GM19468 (cell line): ENCODE results near the gene CTDSPL2.
"Not testable (repeated sequence)": the region's sequence is repeated elsewhere in the genome, so short reads cannot be mapped to it uniquely, and the experiment has no call there.

Source experiments
- ATAC-seq: cut with Tn5 transposase; IDR thresholded peaks from one replicate; pipeline ENCODE4 v1.9.1; 2021; ENCODE audit warnings: mild to moderate bottlenecking, moderate library complexity, moderate number of reproducible peaks; ENCODE audit not compliant: unreplicated experiment; ENCODE audit errors: extremely low read depth

The CTDSPL2 gene

DNA sequence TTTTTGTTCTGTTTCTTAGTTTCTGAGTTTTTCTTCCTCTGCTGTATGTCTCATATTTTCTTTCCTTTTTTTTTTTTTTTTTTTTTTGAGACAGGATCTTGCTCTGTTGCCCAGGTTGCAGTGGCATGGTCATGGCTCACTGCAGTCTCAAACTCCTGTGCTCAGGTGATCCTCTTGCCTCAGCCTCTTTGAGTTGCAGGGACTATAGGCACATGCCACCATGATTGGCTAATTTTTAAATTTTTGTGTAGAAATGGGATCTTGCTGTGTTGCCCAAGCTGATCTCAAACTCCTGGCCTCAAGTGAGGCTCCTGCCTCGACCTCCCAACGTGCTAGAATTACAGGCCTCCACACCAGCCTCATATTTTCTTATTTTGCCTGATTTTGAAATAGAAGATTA is 51.9 kb downstream of the CTDSPL2 start:
- no peak for ATAC-seq

GRCh38 chr15:44482090-44482489 is 54.7 kb downstream of the CTDSPL2 start:
- no peak for ATAC-seq

- no peak for ATAC-seq
These were observed 58.5 kb downstream of the CTDSPL2 start for GRCh38 chr15:44485880-44486279.

DNA sequence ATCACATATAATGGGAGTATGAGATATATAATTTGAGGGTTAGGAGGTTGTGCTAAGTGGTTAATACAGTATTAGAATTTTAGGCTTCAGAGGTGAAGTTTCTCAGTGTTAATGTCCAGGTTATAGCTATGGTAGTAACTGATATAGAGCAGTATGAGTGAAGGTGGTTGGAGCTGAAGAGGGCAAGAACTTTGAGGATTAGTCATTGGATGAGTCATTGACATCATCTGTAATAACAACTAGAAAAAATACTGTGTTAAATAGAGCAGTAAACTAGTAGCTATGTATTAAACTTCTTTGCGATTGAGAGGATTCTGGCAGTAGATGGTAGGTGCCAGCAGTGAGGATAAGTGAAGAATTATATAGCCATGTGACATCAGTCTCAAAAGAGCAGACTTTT is 62.0 kb downstream of the CTDSPL2 start:
- no peak for ATAC-seq

DNA sequence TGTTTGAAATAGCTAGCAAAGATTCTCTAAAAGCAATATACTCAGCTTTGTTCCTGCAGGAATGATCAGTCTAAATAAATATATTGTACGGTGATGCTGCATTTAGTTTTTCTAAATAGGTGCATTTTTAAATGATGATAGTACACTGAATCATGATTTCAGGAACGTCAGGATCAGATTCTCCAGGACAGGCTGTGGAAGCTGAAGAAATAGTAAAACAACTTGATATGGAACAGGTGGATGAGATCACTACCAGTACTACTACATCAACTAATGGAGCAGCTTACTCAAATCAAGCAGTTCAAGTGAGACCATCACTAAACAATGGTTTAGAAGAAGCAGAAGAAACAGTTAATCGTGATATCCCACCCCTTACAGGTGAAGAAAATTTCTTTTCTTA is 63.2 kb downstream of the CTDSPL2 start:
- ATAC-seq = no peak

GRCh38 chr15:44492040-44492439 is 64.6 kb downstream of the CTDSPL2 start:
- no peak for ATAC-seq

GRCh38 chr15:44492672-44493071 is 65.2 kb downstream of the CTDSPL2 start:
- no peak for ATAC-seq

DNA sequence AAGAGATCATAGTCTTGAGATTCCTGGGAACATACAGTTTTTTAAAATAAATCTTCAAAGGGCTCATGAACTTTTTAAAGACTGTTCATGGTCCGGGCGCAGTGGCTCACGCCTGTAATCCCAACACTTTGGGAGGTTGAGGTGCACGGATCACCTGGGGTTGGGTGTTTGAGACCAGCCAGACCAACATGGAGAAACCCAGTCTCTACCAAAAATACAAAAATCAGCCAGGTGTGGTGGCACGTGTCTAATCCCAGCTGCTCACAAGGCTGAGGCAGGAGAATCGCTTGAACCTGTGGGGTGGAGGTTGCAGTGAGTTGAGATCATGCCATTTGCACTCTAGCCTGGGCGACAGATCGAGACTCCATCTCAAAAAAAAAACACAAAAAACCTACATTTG is 68.1 kb downstream of the CTDSPL2 start:
- no peak for ATAC-seq

- ATAC-seq = no peak
These were observed 73.1 kb downstream of the CTDSPL2 start for GRCh38 chr15:44500555-44500954.

GRCh38 chr15:44501768-44502366 is 74.4 kb downstream of the CTDSPL2 start:
- no peak for ATAC-seq

DNA sequence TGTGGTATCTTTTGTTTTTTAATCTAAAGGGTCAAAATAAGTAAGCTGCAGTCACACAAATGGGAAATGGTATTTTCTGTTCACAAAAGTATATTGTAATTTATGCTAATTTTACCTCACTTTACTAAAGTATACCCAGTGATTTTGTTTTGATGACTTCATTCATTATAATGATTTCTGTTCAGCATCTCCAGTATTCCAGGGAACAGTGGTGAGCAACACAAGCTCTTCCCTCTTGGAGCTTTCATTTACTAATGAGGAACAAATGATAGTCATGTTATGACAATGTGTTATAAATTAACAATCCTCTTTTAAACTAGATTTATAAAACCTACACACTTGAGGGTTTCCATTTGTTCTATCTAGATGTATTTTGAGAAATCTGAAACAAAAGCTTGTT is 89.0 kb downstream of the CTDSPL2 start:
- ATAC-seq = no peak

DNA sequence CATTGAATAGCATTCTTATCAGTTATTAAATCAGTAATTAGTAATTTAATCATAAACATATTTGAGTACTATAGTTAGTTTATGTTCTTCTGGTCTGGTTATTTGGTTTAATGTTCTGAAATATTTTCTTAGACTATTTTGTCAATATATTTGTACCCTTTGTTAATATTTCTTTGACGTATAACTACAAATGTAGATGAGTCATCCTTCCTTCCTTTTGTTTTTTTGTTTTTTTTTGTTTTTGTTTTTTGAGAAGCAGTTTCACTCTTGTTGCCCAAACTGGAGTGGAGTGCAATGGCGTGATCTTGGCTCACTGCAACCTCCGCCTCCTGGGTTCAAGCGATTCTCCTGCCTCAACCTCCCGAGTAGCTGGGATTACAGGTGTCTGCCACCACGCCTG is 92.1 kb downstream of the CTDSPL2 start:
- ATAC-seq = no peak

DNA sequence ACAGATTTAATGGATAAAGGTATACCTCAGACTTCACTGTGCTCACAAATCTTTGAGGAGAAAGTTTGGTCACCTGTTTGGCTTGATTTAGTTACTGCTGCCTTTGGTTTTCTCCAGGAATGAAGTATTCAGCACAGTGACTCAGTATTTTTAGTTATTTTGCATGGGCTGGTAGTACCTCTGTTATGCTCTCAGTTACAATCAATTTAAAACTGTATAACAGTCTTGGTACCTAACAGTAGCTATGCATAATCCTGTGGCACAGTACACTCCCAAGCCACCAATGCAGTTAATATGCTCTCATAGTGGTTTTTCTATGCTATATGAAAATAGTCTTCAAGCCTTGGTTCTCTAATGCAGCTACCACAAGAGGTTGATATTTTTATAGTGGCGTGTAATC is 97.6 kb downstream of the CTDSPL2 start:
- ATAC-seq = no peak

DNA sequence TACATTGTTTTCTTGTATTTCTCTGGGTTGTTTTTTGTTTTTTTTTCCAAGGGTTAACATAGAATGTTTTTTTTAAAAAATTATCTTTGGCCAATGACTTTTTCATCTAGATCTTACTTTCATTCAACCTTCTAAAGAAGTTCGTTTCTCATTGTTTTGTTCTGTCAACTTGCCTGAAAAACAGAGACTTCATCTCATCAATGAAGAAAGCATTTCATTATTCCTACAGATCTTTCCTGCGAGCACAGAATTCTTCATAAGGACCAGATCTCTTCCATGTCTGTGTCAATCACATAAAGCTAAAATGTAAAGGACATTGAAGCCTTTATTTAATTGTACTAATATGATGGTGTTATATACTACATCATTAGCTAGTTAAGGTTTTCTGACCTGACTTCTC is 99.8 kb downstream of the CTDSPL2 start:
- ATAC-seq = no peak

- ATAC-seq = no peak
These were observed 102.6 kb downstream of the CTDSPL2 start for GRCh38 chr15:44529864-44530604.

DNA sequence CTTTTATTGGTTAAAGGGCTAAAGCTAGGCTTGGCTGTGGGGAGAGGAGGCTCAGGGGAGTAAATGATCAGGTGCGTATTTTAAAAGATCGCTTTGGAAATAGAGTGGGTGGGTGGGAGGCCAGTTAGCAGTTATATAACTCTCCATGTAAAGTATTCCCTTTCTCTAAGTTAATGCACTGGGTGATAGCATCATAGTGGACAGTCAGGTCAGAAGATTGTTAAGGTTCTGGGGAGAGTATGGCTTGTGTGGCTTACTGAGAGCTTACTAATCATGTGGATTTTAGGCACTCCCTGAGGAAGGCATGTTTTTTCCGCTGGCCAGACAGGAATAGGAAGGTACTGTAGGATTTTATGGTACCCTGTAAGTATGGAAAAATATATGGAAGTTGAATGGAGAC is 103.2 kb downstream of the CTDSPL2 start:
- no peak for ATAC-seq

- ATAC-seq = not testable (repeated sequence)
These were observed 104.8 kb downstream of the CTDSPL2 start for GRCh38 chr15:44532275-44532674.

DNA sequence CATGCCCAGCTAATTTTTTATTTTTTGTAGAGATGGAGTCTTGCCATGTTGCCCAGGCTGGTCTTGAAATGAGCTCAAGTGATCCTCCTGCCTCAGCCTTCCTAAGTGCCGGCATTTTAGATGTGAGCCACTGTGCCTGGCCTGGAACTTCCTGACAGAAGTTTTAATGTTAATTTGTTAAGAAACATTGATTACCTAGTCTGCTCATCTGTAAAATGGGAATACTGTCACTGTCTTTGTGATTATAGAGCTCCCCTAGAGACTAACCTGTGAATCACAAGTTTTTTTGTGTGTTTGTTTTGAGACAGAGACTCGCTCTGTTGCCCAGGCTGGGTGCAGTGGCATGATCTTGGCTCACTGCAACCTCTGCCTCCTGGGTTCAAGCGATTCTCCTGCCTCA is 105.3 kb downstream of the CTDSPL2 start:
- ATAC-seq = no peak

GRCh38 chr15:44535092-44535491 is 107.7 kb downstream of the CTDSPL2 start:
- no peak for ATAC-seq

- ATAC-seq = no peak
These were observed 108.3 kb downstream of the CTDSPL2 start for GRCh38 chr15:44535523-44536301.

DNA sequence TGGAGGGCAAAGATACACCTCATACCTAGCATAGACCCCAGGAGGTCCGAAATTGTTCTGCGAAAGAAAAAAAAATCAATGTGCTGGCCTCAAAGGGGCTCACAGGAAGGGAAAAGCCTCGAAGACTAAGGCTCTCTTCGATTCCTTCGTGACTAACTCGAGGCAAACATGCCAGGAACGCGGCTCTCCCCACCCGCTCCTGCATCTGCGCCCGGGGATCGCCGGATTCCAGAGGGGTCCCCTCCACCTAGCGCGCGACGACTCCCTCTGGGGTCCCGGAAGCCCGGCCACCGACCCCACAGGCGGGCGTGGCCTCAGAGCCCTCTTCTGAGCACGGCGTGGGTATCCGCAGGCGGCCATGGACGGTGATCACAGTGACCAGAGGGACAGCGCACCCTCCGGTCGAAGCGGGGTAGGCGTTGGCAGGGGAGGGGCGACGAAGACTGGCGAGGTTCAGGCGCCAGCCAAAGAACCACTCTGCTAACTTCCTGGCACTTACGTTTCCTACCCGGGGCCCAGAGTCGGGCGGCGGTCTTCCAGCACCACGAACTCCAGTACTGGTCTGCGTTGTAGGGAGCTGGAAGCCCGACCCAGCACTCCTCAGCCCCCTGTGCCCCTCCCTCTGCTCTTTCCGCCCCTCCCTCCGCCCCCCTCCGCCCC is 109.0 kb downstream of the CTDSPL2 start:
- peak; percentile 48 for ATAC-seq
